ENCODE data around the gene ZNF768. TPM values are rescaled to one million over a fixed set of nuclear protein-coding genes. Genes with fewer than 3 reads are reported as not detected.

The ZNF768 gene
- total RNA-seq, 4 donors from 2014 or later = 19.8 to 64.8 (median 54.1) TPM

DNA sequence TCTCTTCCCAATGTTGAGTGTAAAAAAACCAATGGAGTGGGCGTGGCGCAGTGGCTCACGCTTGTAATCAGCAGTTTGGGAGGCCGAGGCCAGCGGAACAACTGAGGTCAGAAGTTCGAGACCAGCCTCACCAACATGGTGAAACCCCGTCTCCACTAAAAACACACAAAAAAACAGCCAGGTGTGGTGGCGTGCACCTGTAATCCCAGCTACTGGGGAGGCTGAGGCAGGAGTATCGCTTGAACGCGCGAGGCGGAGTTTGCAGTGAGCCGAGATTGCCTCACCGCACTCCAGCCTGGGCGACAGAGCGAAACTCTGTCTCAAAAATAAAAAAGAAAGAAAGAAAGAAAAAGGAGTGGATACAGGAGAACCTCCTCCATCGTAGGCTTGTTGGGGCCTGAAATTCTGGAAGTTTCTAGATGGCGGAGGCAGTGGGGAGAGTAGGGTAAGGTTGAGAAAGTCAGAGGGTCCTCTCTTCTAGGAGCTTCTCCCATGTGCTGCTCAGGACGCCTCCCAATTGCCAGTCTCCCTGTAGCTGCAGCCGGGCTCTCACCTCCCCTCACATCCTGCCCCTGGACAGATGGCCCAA is 32.5 kb upstream of the ZNF768 start:
- H3K27me3 ChIP-seq = no peaks in the 10 kb centered on the region
- peaks cover 0 to 25% (median 0%) of the 10 kb centered on the region in 3 donors for H3K36me3 ChIP-seq
- H3K4me1 ChIP-seq = peaks cover 0 to 41% (median 4%) of the 10 kb centered on the region in 4 donors
- H3K9me3 ChIP-seq = no peaks in the 10 kb centered on the region
- peak overlapping the region; percentile 93 to 99 (median 94) for H3K27ac ChIP-seq
- TF ChIP-seq POLR2A (IDR thresholded peaks at IDR 0.05) = no peak
- peak overlapping the region; percentile 39 to 96 (median 80) for H3K4me3 ChIP-seq
- no peak for DNase-seq

DNA sequence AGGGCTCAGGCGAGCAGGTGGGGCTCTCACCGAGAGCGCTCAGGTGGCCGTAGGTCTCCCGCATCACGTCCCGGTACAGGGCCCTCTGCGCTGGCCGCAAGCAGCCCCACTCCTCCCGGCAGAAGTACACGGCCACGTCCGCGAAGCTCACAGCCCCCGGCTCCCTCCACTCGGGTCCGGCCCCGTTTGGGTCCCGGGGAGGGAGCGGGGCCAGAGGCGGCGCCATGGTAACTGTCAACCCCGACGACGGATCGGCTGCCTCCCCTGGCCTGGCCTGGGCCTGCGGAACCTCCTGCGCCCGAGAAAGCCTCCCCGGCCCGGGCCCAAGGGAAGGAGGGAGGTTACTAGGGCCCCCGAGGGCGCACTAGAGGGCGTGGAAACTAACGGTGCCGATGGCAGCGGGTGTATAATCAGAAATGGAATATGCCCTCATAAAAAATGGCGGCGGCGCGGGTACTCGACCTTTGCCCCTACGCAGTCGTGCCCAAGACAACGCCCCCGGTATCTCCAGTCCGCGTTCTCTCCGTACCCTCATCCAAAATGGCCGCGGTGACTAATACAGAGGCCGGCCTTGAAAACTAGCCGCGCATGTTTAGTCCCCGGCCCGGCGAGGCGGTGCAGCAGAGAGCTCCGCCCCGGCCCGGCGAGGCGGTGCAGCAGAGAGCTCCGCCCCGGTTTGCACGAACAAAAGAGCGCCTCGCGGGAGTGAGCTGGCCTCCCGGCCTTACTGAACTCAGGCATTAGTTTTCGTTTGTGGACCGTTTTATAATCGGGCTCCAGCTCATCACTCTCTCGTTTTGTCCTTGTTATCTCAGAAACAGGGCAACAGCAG is 31.8 kb upstream of the ZNF768 start, which contains the start of gene ZNF764:
Gene ZNF764 (minus strand): TSS at position 418 of the 832 bp plus-strand sequence. CDS start 192 bp downstream, at position 226.
- H3K4me1 ChIP-seq = peaks cover 0 to 41% (median 4%) of the 10 kb centered on the region in 4 donors
- peaks cover 0 to 27% (median 0%) of the 10 kb centered on the region in 3 donors for H3K36me3 ChIP-seq
- H3K27me3 ChIP-seq = no peaks in the 10 kb centered on the region
- no peaks in the 10 kb centered on the region for H3K9me3 ChIP-seq
- H3K4me3 ChIP-seq = peak within 1 kb of the TSS; percentile 79 to 96 (median 84)
- H3K27ac ChIP-seq = peak within 1 kb of the TSS; percentile 93 to 99 (median 94)
- DNase-seq = peak; percentile 97 to 99 (median 98)
- TF ChIP-seq, protein P1, sequence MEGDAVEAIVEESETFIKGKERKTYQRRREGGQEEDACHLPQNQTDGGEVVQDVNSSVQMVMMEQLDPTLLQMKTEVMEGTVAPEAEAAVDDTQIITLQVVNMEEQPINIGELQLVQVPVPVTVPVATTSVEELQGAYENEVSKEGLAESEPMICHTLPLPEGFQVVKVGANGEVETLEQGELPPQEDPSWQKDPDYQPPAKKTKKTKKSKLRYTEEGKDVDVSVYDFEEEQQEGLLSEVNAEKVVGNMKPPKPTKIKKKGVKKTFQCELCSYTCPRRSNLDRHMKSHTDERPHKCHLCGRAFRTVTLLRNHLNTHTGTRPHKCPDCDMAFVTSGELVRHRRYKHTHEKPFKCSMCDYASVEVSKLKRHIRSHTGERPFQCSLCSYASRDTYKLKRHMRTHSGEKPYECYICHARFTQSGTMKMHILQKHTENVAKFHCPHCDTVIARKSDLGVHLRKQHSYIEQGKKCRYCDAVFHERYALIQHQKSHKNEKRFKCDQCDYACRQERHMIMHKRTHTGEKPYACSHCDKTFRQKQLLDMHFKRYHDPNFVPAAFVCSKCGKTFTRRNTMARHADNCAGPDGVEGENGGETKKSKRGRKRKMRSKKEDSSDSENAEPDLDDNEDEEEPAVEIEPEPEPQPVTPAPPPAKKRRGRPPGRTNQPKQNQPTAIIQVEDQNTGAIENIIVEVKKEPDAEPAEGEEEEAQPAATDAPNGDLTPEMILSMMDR (IDR thresholded peaks at IDR 0.05) = peak in 3 of 6 experiments; percentile 2 to 17 (median 2)
- TF ChIP-seq POLR2A (IDR thresholded peaks at IDR 0.05) = peak; percentile 37 to 49

DNA sequence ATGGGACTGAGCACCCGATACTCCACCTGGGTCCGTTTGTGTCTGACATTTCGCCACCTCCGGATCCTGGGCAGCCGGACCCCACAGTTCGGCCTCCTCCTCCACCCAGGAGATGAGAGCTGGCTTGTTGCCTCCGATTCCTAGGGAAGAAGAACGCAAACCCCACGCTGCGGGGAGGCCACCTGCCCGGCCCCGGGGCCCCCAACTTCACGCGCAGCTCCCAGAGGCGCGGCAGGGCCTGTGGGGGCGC is 31.3 kb upstream of the ZNF768 start:
- Histone ChIP-seq H3K27me3 (no peaks in the 10 kb centered on the region), H3K36me3 (peaks cover 0 to 27% (median 0%) of the 10 kb centered on the region in 3 donors), H3K9me3 (no peaks in the 10 kb centered on the region), H3K4me3 (peak overlapping the region; percentile 79 to 96 (median 84)), H3K27ac (peak overlapping the region; percentile 93 to 99 (median 94)), H3K4me1 (peaks cover 0 to 41% (median 4%) of the 10 kb centered on the region in 4 donors)
- TF ChIP-seq POLR2A (IDR thresholded peaks at IDR 0.05) = no peak
- TF ChIP-seq, protein P1 (IDR thresholded peaks at IDR 0.05) = no peak
- no peak for DNase-seq

DNA sequence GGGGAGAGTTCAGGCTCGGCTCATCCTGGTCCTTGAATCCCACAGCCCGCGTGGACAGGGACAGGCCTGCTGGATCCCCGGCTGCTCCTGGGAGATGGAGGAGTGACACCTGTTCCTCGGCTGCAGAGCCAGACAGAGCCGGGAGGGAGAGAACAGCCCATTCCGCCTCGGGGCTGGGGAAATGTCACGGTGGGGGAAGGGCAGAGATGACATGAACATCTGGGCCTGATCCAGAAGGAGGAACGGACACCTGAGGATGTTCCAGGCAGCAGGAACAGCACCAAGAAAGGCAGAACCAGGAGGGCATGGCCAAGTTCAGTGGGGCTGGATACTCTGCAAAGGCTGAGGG is 29.7 kb upstream of the ZNF768 start:
- Histone ChIP-seq H3K4me1 (peaks cover 0 to 36% (median 5%) of the 10 kb centered on the region in 4 donors), H3K4me3 (peak overlapping the region in 1 of 4 donors; percentile 96), H3K9me3 (no peaks in the 10 kb centered on the region), H3K27ac (no peak overlapping the region), H3K36me3 (peaks cover 0 to 27% (median 0%) of the 10 kb centered on the region in 3 donors), H3K27me3 (no peaks in the 10 kb centered on the region)
- DNase-seq = no peak
- no peak for TF ChIP-seq POLR2A (IDR thresholded peaks at IDR 0.05)
- TF ChIP-seq, protein P1 (IDR thresholded peaks at IDR 0.05) = no peak

DNA sequence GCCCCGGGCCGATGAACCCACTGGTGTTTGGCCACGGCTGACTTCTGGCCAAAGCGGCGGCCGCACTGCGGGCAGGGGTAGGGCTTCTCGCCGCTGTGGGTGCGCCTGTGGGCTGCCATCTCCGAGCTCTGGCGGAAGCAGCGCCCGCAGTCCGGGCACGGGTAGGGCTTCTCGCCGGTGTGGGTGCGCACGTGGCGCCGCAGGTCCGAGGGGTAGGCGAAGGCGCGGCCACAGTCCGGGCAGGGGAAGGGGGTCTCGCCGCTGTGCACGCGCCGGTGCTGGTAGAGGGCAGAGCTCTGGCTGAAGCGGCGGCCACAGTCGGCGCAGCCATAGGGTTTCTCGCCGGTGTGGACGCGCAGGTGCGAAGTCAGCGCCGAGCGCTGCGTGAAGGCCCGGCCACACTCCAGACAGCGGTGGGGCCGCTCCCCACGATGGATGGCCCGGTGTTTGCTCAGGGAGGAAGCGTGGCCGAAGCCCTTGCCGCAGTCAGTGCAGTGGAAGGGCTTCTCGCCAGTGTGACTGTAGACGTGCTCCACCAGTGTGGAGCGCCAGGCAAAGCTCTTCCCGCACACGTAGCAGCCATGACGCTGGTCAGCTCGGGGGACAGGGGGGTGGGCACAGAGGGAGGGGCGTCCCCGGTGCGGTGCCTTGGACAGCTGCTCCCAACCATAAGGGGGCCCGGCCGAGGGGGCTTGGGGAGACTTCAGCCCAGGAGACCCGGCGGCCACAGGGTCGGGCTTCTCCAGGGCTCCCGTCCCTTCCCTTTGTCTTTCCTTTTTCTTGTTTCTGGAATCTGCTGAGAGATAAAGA is 29.2 kb upstream of the ZNF768 start:
- H3K36me3 ChIP-seq = peaks cover 0 to 27% (median 0%) of the 10 kb centered on the region in 3 donors
- H3K4me3 ChIP-seq = no peak overlapping the region
- H3K27ac ChIP-seq = no peak overlapping the region
- H3K27me3 ChIP-seq = no peaks in the 10 kb centered on the region
- H3K9me3 ChIP-seq = no peaks in the 10 kb centered on the region
- H3K4me1 ChIP-seq = peaks cover 0 to 31% (median 5%) of the 10 kb centered on the region in 4 donors
- no peak for DNase-seq
- TF ChIP-seq, protein P1 (IDR thresholded peaks at IDR 0.05) = no peak
- TF ChIP-seq POLR2A (IDR thresholded peaks at IDR 0.05) = no peak
